OCI-LY3 (cell line): ENCODE results near the gene CD3E.

ENCODE experiments used
- H2AFZ ChIP-seq: fragments of 200-600, 300-600 bp; shearing (Covaris generic); 2 replicates; pipeline ENCODE4 v1.6.0; 2014; ENCODE audit warnings: antibody characterized with exemption, low read depth, low read length
- H3K27ac ChIP-seq: fragments of 200-600, 300-600 bp; sonication (generic); 2 replicates; pipeline ENCODE4 v1.5.1; 2014; ENCODE audit warnings: mild to moderate bottlenecking, low read length, moderate library complexity, mixed read lengths
- H3K27me3 ChIP-seq: fragments of 200-600, 300-600 bp; sonication (generic); 2 replicates; pipeline ENCODE4 v1.6.1; 2014; ENCODE audit warnings: low read depth, low read length, mixed read lengths
- H3K36me3 ChIP-seq: fragments of 200-600, 300-600 bp; sonication (generic); replicated peaks from 2 replicates; pipeline ENCODE3; 2014; ENCODE audit warnings: low read depth, low read length, mixed read lengths
- H3K4me1 ChIP-seq: fragments of 300-600, 200-600 bp; sonication (generic); 2 replicates; pipeline ENCODE4 v1.6.1; 2014; ENCODE audit warnings: low read length, mixed read lengths
- H3K4me2 ChIP-seq: fragments of 200-600, 300-600 bp; sonication (generic); 2 replicates; pipeline ENCODE4 v1.6.1; 2014; ENCODE audit warnings: low read length, mixed read lengths
- H3K4me3 ChIP-seq: fragments of 300-600, 200-600 bp; sonication (generic); 2 replicates; pipeline ENCODE4 v1.5.1; 2014; ENCODE audit warnings: antibody characterized with exemption, mild to moderate bottlenecking, low read length, moderate library complexity
- H3K79me2 ChIP-seq: fragments of 300-600, 200-600 bp; shearing (Covaris generic); 2 replicates; pipeline ENCODE4 v1.6.1; 2014; ENCODE audit warnings: mild to moderate bottlenecking, low read length, mixed read lengths
- H3K9ac ChIP-seq: fragments of 300-600, 200-600 bp; shearing (Covaris generic); 2 replicates; pipeline ENCODE4 v1.6.0; 2014; ENCODE audit warnings: mild to moderate bottlenecking, low read length, moderate library complexity
- H3K9me3 ChIP-seq: fragments of 200-600, 300-600 bp; shearing (Covaris generic); 2 replicates; pipeline ENCODE4 v1.6.1; 2014; ENCODE audit warnings: low read length, mixed read lengths; ENCODE audit not compliant: insufficient read depth
- H4K20me1 ChIP-seq: fragments of 200-600, 300-600 bp; sonication (generic); 2 replicates; pipeline ENCODE4 v1.6.1; 2016; ENCODE audit warnings: low read length, mixed read lengths; ENCODE audit not compliant: insufficient read depth
- EZH2phosphoT487 ChIP-seq: fragments of 200-600 bp; shearing (Covaris generic); IDR thresholded peaks from 2 replicates; pipeline ENCODE4 v1.6.1; 2018; ENCODE audit warnings: antibody characterized with exemption, mixed run types, low read depth
- TF ChIP-seq, protein P1 (sequence below): fragments of 200-600, 300-600 bp; sonication (generic); IDR thresholded peaks from 2 replicates; pipeline ENCODE4 v1.5.1; 2014; ENCODE audit warnings: antibody characterized with exemption, low read length, low read depth

The CD3E gene

DNA sequence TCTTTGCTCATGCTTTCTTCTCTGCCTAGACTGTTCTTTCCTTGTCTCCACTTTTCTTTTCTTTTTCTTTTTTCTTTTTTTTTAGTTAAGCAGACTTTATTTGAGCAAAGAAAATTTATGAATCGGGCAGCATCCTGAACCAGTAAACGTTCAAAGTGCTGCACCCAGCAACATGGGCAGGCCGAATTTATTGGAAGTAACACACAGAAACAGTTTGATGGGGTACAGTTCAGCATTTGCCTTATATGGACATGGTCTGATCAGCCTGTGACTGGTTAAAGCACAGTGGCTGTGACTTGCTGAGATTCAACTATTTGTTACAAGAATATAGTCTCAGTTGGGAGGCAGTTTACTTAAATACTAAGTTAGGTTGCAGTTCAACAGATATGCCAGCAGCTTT is 16.0 kb downstream of the CD3E start:
- Histone ChIP-seq H3K79me2 (no peaks in the 10 kb centered on the region), H4K20me1 (no peaks in the 10 kb centered on the region), H2AFZ (no peak overlapping the region), H3K27me3 (no peaks in the 10 kb centered on the region), H3K4me3 (no peak overlapping the region), H3K9me3 (no peaks in the 10 kb centered on the region), H3K4me2 (no peak overlapping the region), H3K36me3 (no peaks in the 10 kb centered on the region), H3K9ac (no peak overlapping the region), H3K27ac (no peak overlapping the region), H3K4me1 (peaks cover 12% of the 10 kb centered on the region)
- TF ChIP-seq EZH2phosphoT487: no peak
- TF ChIP-seq, protein P1, sequence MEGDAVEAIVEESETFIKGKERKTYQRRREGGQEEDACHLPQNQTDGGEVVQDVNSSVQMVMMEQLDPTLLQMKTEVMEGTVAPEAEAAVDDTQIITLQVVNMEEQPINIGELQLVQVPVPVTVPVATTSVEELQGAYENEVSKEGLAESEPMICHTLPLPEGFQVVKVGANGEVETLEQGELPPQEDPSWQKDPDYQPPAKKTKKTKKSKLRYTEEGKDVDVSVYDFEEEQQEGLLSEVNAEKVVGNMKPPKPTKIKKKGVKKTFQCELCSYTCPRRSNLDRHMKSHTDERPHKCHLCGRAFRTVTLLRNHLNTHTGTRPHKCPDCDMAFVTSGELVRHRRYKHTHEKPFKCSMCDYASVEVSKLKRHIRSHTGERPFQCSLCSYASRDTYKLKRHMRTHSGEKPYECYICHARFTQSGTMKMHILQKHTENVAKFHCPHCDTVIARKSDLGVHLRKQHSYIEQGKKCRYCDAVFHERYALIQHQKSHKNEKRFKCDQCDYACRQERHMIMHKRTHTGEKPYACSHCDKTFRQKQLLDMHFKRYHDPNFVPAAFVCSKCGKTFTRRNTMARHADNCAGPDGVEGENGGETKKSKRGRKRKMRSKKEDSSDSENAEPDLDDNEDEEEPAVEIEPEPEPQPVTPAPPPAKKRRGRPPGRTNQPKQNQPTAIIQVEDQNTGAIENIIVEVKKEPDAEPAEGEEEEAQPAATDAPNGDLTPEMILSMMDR: no peak

- TF ChIP-seq, protein P1: no peak
- no peak for TF ChIP-seq EZH2phosphoT487
- Histone ChIP-seq H3K27ac (no peak overlapping the region), H3K9ac (no peak overlapping the region), H3K79me2 (no peaks in the 10 kb centered on the region), H3K9me3 (no peaks in the 10 kb centered on the region), H2AFZ (no peak overlapping the region), H3K4me1 (peaks cover 6% of the 10 kb centered on the region), H3K4me2 (no peak overlapping the region), H3K36me3 (no peaks in the 10 kb centered on the region), H3K4me3 (no peak overlapping the region), H4K20me1 (no peaks in the 10 kb centered on the region), H3K27me3 (no peaks in the 10 kb centered on the region)
These were observed 17.0 kb downstream of the CD3E start for GRCh38 chr11:118321386-118322082.

DNA sequence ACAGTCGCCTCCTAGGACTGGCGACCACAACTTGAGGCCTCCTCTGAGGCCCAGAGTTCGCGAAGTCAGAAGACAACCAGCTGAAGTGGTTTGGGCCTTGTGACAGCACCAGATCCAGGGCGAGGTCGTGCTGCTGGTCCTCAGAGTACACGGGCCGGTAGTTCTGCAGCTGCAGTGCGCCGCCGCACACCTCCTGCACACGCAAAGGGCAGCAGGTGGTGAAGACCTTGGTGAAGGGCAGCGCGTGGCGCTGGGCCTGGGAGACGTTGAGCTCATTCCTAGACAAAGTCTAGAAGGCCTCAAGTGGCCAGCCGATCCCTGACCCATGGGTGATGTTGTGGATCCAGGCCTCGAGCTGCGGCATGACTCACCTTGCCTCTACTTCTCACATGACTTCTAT is 18.2 kb downstream of the CD3E start:
- no peak overlapping the region for H3K9ac ChIP-seq
- no peak overlapping the region for H3K4me3 ChIP-seq
- no peaks in the 10 kb centered on the region for H3K9me3 ChIP-seq
- no peaks in the 10 kb centered on the region for H3K4me1 ChIP-seq
- H3K4me2 ChIP-seq: no peak overlapping the region
- H3K27me3 ChIP-seq: peaks cover 4% of the 10 kb centered on the region; the same call in 1 of the 2 replicates
- TF ChIP-seq EZH2phosphoT487: no peak
- TF ChIP-seq, protein P1: no peak
- no peaks in the 10 kb centered on the region for H3K36me3 ChIP-seq
- H2AFZ ChIP-seq: no peak overlapping the region
- no peaks in the 10 kb centered on the region for H4K20me1 ChIP-seq
- H3K79me2 ChIP-seq: no peaks in the 10 kb centered on the region
- H3K27ac ChIP-seq: no peak overlapping the region

GRCh38 chr11:118325283-118325682 is 20.8 kb downstream of the CD3E start:
- Histone ChIP-seq H3K4me2 (no peak overlapping the region), H3K4me3 (no peak overlapping the region), H3K27me3 (peaks cover 10% of the 10 kb centered on the region; the same call in 1 of the 2 replicates), H2AFZ (no peak overlapping the region), H3K79me2 (no peaks in the 10 kb centered on the region), H3K4me1 (no peaks in the 10 kb centered on the region), H3K36me3 (no peaks in the 10 kb centered on the region), H4K20me1 (no peaks in the 10 kb centered on the region), H3K9ac (no peak overlapping the region), H3K9me3 (no peaks in the 10 kb centered on the region), H3K27ac (no peak overlapping the region)
- TF ChIP-seq, protein P1: no peak
- no peak for TF ChIP-seq EZH2phosphoT487
